Duodenal mucosa (tissue), 2 donors: Measurements from ENCODE around the gene ATRNL1.

Experiments used
- H3K27ac ChIP-seq: one replicate; pipeline ENCODE4 v1.7.0; 2013; ENCODE audit warnings: low read depth, low read length
- H3K27me3 ChIP-seq, 2 donors: one replicate each; pipeline ENCODE4 v1.7.0; 2013; ENCODE audit warnings: low read length in 2 of 2, control low read depth in 1 of 2; ENCODE audit not compliant: insufficient read depth in 2 of 2, control insufficient read depth in 1 of 2
- H3K36me3 ChIP-seq, 2 donors: one replicate each; pipeline ENCODE4 v1.7.0; 2013; ENCODE audit warnings: low read length in 2 of 2, control low read depth in 1 of 2; ENCODE audit not compliant: insufficient read depth in 2 of 2, control insufficient read depth in 1 of 2
- H3K4me1 ChIP-seq, 2 donors: one replicate each; pipeline ENCODE4 v1.7.0; 2013; ENCODE audit warnings: low read length in 2 of 2, control low read depth in 1 of 2; ENCODE audit not compliant: insufficient read depth in 2 of 2, control insufficient read depth in 1 of 2
- H3K4me3 ChIP-seq, 2 donors: one replicate each; pipeline ENCODE4 v1.7.0; 2013; ENCODE audit warnings: low read length in 2 of 2, low read depth in 1 of 2
- H3K9ac ChIP-seq, 2 donors: one replicate each; pipeline ENCODE4 v1.7.0; 2013; ENCODE audit warnings: low read length in 2 of 2, low read depth in 1 of 2
- H3K9me3 ChIP-seq, 2 donors: one replicate each; pipeline ENCODE4 v1.7.0; 2013; ENCODE audit warnings: low read length in 2 of 2, control low read depth in 1 of 2; ENCODE audit not compliant: control insufficient read depth in 1 of 2

Gene ATRNL1

DNA sequence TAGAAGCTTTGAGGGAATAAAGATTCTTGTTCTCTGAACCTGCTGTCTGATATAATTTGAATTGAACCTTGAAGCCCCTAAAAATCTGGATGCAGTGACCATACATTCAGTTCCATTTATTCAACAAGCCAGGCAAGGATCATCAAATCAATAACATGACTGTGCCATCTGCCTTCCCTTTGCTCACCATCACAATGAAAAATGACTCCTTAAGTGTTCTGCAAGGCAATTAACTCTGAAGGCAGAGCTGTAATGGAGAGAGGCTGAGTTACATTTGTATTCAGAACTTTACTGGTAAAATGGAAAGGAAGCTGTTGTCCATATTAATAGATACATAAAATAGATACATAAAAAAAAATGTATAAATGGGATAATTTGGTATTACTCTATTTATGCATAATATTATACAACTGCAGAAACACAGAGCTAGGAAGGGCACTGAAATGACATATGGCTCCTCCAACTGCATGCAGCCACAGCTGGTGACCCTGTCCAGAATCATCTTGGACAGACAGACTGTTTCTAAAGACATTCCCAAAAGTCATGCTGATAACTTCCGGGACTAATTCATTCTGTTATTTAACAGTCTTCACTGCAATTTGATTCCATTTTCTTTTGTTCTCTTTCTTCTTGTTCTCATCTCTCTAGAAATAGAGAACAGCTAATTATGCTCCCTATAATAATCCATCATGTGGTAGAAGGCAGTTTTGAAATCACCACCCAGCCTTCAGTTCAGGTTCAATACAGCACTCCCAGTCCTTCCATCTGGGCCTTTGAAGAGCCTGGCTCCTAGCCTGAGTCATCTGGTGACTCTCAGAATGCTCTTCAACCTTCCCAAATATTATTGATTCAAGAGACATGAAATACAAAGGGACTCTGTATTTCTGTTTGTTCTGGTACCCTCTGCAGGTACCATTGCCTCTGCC is 767.3 kb downstream of the ATRNL1 start:
- Histone ChIP-seq H3K9me3 (no peaks in the 10 kb centered on the region), H3K36me3 (no peaks in the 10 kb centered on the region), H3K4me3 (no peak overlapping the region), H3K27ac (no peak overlapping the region), H3K9ac (no peak overlapping the region), H3K4me1 (no peaks in the 10 kb centered on the region), H3K27me3 (no peaks in the 10 kb centered on the region)

DNA sequence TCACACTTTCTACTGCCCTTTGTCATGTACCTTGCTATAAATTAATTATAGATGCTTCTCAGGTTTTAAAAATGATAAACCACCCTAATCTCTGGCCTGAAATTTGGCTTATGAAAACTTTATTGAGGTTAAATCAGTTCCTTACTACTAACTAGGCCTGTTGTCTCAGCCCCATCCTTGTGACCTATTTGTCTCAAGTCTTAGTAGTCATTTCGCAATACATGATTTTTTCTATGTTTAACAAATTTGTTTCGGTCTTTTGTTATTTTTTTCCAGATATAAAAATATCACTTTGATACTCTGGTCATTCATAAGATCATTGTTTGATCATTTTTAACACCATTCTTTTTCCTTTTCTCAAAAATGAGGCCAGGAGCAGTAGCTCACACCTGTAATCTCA is 768.3 kb downstream of the ATRNL1 start:
- Histone ChIP-seq H3K9ac (no peak overlapping the region), H3K27ac (no peak overlapping the region), H3K4me3 (no peak overlapping the region), H3K9me3 (no peaks in the 10 kb centered on the region), H3K36me3 (no peaks in the 10 kb centered on the region), H3K4me1 (no peaks in the 10 kb centered on the region), H3K27me3 (no peaks in the 10 kb centered on the region)

DNA sequence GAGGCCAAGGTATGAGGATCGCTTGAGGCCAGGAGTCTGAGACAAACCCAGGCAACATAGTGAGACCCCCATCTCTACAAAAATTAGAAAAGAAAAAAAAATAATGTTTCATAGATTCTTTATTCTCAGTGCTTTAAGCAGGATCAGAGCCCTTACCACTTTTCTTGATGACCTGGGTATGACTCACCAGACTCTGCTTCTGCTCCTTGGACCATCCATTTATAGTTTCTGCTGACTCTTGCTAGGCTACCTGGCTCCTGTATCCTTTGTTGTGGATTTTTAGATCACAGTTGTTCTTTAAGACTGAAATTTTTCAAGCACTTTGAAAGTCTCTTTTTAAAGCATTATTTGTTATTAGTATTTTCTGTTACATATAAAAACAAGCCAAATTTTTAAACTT is 768.7 kb downstream of the ATRNL1 start:
- Histone ChIP-seq H3K9ac (no peak overlapping the region), H3K4me1 (no peaks in the 10 kb centered on the region), H3K9me3 (no peaks in the 10 kb centered on the region), H3K27me3 (no peaks in the 10 kb centered on the region), H3K27ac (no peak overlapping the region), H3K36me3 (no peaks in the 10 kb centered on the region), H3K4me3 (no peak overlapping the region)

DNA sequence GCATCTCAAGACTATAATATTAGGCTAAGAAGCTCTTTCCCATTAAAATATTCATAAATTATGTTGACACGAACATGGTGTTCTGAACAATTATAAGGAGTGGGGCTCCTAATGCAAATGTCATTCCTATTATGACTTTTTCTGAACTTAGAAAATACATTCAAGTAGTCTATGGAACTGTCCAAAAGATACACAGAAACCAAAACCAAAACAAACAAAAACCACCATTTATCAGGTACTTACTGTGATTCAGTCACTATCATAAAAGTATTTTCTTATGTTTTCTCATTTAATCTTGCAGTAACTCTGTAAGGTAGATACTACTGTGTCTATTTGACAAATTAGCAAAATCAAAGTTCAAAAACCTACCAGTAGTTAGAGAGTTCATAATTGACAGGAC is 773.0 kb downstream of the ATRNL1 start:
- Histone ChIP-seq H3K36me3 (no peaks in the 10 kb centered on the region), H3K27ac (no peak overlapping the region), H3K4me3 (no peak overlapping the region), H3K9ac (no peak overlapping the region), H3K4me1 (no peaks in the 10 kb centered on the region), H3K9me3 (no peaks in the 10 kb centered on the region), H3K27me3 (no peaks in the 10 kb centered on the region)

DNA sequence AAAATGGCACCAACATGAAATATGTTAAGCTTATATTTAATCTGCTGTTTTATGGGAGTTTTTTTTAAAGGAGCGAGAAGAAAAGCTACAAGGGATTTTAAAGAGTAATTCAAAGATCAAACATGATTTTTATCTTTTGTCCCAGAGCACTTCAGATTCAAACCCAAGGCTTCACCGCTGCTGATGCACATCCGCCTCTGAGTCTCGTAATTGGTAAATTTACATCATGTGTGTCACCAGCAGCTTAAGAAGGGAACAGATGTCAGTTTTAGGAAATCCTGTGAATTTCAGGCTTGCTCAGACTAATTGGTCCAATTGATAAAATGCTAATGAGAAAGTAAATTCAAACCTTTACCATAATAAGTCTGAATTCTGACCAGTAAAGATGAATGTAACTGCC is 773.5 kb downstream of the ATRNL1 start:
- Histone ChIP-seq H3K27ac (no peak overlapping the region), H3K9me3 (no peaks in the 10 kb centered on the region), H3K9ac (no peak overlapping the region)

DNA sequence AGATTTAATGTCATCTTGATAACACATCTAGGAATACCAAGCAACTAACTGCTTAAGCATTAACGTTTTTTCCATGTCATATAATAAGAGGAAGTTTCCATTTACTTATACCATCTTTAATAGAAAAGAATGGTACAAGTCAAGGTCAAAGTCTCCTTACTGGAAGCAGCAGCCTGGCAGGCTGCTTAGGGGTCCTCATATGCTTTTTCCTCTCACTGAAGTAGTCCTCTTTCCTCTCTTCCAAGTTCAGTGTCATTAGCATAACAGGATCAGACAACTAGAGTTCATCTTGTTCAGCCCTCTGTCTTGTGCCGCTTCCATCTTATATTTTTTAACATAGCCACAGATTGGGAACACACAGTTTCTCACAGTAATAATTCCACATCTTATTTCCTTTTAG is 774.1 kb downstream of the ATRNL1 start:
- H3K36me3 ChIP-seq: no peaks in the 10 kb centered on the region
- no peaks in the 10 kb centered on the region for H3K4me1 ChIP-seq
- no peak overlapping the region for H3K9ac ChIP-seq
- H3K4me3 ChIP-seq: no peak overlapping the region
- no peaks in the 10 kb centered on the region for H3K27me3 ChIP-seq
- H3K27ac ChIP-seq: no peak overlapping the region
- no peaks in the 10 kb centered on the region for H3K9me3 ChIP-seq

More for the DNA sequence above, 773.5 kb downstream of the ATRNL1 start:
- no peaks in the 10 kb centered on the region for H3K36me3 ChIP-seq
- H3K4me1 ChIP-seq: no peaks in the 10 kb centered on the region
- H3K27me3 ChIP-seq: no peaks in the 10 kb centered on the region
- H3K4me3 ChIP-seq: no peak overlapping the region

DNA sequence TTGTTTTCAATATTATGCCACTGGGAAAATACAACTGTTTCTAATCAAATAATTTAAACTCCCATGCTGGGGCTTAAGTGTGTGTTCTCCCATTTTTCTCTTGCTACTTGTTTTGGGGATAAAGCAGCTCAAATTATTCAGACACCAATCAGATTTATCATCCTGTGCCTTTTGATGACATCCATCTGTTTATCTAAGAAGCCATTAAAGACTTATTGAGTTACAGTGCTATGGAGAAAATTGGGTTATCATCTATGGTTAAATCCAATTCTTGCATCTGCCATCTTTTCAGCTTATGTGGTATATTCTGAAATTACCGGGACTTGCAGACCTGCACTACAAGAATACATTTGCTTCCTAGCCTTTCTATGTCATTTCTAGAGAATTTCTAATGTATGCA is 778.7 kb downstream of the ATRNL1 start:
- H3K27me3 ChIP-seq: no peaks in the 10 kb centered on the region
- H3K4me1 ChIP-seq: no peaks in the 10 kb centered on the region
- no peak overlapping the region for H3K27ac ChIP-seq
- no peaks in the 10 kb centered on the region for H3K36me3 ChIP-seq
- no peak overlapping the region for H3K4me3 ChIP-seq
- no peaks in the 10 kb centered on the region for H3K9me3 ChIP-seq
- H3K9ac ChIP-seq: no peak overlapping the region

DNA sequence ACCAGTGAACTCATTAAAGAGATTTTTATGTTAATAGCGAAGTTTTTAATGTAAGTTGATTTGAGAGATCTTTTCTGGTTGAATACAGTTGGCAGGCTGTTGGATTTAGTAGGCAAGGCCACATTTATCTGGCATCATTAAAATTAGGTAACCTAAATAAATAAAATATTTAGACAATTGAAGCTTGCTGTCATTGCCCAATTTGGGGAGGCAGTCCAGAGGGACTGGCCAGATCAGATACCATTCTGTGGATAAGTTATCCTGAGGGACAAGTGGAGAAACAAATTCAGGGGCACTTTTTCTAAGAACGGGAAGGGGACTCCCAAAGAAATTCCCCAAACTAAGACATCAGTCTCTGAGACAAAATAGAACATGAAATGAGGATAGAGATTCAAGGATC is 782.0 kb downstream of the ATRNL1 start:
- H3K36me3 ChIP-seq: no peaks in the 10 kb centered on the region
- H3K9me3 ChIP-seq: no peaks in the 10 kb centered on the region
- no peak overlapping the region for H3K4me3 ChIP-seq

DNA sequence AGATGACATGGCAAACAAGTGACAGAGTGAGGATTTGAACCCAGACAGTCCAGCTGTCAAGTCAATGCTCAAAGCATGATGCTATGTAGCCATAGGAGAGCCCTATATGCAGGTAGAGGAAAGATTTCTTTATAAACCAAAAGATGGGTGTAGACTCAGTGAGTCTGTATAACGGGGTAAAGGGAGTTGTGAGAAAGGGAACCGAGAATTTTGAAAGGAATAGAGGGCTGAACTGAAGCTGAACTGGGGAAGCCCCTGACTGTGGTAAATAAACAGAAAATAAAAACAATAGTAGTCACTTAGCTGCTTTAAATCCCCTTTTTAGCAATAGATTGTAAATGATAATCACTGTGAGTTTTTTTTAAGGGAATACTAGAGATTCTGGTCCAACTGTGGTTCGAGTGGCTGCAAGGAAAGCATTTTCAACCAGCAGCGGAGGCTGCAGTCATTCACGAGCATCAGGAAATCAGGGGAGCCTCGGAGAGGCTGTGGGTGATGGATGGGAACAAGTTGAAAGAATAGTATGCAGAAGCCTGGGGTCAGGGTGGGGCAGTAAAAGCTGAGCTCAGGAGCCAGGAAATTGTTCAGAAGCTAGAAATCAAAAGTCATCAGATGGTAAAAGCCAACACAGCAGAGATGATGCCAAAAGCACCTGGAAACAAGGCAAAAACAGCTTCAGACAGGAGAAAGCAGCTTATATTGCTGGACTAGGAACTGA is 786.4 kb downstream of the ATRNL1 start:
- H3K4me1 ChIP-seq: no peaks in the 10 kb centered on the region
- H3K36me3 ChIP-seq: no peaks in the 10 kb centered on the region
- no peaks in the 10 kb centered on the region for H3K27me3 ChIP-seq
- H3K9ac ChIP-seq: no peak overlapping the region
- no peak overlapping the region for H3K27ac ChIP-seq
- H3K9me3 ChIP-seq: no peaks in the 10 kb centered on the region
- no peak overlapping the region for H3K4me3 ChIP-seq

More for the DNA sequence above, 782.0 kb downstream of the ATRNL1 start:
- H3K27ac ChIP-seq: no peak overlapping the region
- no peaks in the 10 kb centered on the region for H3K4me1 ChIP-seq
- no peaks in the 10 kb centered on the region for H3K27me3 ChIP-seq
- H3K9ac ChIP-seq: no peak overlapping the region

DNA sequence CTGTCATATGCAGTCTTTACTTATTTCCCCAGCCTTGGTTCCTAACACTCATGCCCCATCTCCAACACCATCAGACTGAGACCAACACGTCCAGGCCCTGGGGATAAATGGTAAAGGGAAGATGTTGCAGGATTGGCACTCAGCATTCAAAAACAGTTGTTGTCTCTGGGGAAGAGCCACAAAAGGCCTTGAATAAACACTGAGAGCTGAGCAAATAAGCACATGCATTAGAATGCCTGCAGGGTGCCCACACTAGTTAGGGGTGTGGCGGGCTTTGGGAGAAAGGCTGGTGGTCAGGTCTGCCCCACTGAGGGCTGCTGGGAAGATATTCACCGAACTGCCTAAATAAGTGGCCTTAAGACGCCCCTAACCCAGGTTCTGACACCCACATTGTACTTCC is 788.9 kb downstream of the ATRNL1 start:
- H3K4me1 ChIP-seq: no peaks in the 10 kb centered on the region
- H3K9ac ChIP-seq: no peak overlapping the region
- H3K36me3 ChIP-seq: no peaks in the 10 kb centered on the region
- no peak overlapping the region for H3K4me3 ChIP-seq
- H3K9me3 ChIP-seq: no peaks in the 10 kb centered on the region
- no peak overlapping the region for H3K27ac ChIP-seq
- no peaks in the 10 kb centered on the region for H3K27me3 ChIP-seq
